NCI-H345 treated with DMSO at 0.1 percent for 48 hours (cell line): ENCODE results near the gene CMYA5.
"Not testable (repeated sequence)": the region's sequence is repeated elsewhere in the genome, so short reads cannot be mapped to it uniquely, and the experiment has no call there.

Experiments used
- DNase-seq: peaks from one replicate; lab custom pipeline; 2025; ENCODE audit not compliant: unreplicated experiment; lab: John Stamatoyannopoulos, UW

Gene CMYA5

GRCh38 chr5:79746642-79747569 is 57.3 kb downstream of the CMYA5 start:
- DNase-seq = no peak

GRCh38 chr5:79750611-79751510 is 61.2 kb downstream of the CMYA5 start:
- no peak for DNase-seq

DNA sequence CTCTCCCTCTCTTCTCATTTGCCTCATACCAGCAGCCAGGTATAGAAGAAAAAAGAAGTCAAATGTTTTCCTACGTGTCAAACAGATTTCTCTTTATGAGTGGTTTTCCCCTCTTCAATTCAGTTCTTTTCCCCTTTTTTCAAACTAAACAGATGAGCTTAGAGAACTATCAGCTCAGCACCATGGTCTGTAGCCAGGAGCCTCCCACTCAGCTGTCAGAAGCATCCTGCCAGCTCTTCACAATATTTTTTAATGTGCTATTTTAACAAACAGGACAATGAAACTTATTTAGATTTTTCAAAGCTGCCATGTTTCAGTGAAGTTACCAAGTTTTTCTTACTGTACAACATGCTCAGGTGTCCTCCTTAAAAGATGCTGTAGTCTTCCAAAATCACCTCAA is 63.5 kb downstream of the CMYA5 start:
- DNase-seq = no peak

GRCh38 chr5:79753877-79754645 is 64.4 kb downstream of the CMYA5 start:
- DNase-seq = no peak

DNA sequence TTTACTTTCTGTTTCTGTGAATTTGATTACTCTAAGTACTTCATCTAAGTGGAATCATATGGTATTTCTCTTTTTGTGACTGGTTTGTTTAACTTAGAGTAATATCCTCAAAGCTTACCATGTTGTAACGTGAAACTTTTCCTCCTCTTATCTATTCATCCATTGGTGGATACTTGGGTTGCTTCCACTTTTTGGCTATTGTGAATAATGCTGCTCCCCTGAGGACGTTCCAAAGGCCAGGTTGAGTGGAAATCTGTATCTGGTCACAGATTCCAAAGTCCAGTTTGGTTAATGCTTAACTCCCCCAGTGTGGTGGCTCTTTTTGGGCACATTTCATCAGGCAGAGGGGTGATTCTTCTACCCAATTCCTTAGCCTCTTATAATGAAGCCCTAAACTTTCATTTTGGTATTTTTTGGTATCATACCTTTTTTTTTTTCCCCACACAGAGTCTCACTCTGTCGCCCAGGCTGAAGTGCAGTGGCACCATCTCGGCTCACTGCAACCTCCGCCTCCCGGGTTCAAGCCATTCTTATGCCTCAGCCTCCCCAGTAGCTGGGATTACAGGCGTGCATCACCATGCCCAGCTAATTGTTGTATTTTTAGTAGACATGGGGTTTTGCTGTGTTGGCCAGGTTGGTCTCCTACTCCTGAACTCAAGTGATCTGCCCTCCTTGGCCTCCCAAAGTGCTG is 65.4 kb downstream of the CMYA5 start:
- no peak for DNase-seq

DNA sequence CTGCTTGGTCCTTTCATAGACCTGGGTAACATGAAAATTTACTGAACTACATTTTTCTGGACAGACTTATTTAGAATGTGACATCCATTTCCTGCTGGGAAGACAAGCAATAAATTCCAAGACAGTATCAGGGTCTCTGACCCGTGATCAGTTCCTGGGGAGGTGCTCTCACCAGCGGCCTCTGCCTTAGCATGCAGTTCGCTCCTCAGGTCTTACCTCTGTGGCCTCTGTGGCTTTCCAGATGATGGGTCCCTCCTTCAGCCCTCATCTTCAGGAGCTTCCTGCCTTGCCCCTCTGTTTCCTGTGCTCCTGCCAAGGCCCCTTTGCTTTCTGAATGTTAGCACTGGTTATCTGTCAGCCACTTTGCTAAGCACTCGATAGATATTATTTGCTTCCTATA is 66.4 kb downstream of the CMYA5 start:
- DNase-seq = no peak

DNA sequence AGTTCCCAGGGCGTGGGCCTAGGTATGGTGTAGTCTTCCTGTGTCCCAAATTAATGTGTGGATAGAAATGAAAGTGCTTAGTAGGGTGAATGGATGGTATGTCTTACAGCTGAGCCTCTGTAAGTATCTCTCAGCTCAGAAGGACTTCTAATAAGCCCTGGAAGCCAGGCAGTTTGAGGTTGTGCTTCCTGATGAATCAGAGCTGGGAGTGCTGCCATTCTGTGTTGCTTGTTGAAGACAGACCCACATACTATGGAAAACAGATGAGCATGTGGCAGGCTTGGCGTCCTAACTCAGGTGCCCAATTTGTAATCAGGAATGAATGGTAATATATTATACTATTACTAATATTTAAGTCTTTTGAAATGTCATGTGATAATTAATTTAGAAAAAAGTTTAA is 69.8 kb downstream of the CMYA5 start:
- no peak for DNase-seq

GRCh38 chr5:79759848-79760247 is 70.2 kb downstream of the CMYA5 start:
- no peak for DNase-seq

GRCh38 chr5:79762929-79763328 is 73.3 kb downstream of the CMYA5 start:
- no peak for DNase-seq

DNA sequence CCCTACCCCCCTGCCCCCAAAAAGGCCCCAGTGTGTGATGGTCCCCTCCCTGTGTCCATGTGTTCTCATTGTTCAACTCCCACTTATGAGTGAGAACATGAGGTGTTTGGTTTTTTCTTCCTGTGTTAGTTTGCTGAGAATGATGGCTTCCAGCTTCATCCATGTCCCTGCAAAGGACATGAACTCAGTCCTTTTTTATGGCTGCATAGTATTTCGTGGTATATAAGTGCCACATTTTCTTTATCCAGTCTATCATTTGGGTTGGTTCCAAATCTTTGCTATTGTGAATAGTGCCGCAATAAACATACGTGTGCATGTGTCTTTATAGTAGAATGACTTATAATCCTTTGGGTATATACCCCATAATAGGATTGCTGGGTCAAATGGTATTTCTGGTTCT is 74.5 kb downstream of the CMYA5 start:
- not testable (repeated sequence) for DNase-seq

DNA sequence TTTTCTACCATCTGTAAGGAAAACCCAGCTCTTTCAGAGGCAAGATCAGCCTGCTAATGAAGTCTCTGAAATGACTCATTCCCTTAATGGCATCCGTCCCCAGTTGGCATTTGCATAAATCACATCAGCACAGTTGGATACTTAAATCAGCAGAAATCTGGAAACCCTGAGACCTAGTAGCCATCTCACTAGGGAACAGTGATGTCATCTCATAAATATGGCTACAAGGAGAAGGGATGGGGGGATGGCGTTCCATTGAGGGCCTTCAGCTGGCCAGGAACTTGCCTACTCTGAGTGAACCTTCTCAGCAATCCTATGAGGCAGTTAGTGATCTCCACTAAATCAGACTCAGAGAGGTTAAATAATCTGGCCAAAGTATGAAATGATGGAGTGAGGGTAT is 81.8 kb downstream of the CMYA5 start:
- DNase-seq = no peak

GRCh38 chr5:79772651-79773050 is 83.0 kb downstream of the CMYA5 start:
- DNase-seq = no peak

DNA sequence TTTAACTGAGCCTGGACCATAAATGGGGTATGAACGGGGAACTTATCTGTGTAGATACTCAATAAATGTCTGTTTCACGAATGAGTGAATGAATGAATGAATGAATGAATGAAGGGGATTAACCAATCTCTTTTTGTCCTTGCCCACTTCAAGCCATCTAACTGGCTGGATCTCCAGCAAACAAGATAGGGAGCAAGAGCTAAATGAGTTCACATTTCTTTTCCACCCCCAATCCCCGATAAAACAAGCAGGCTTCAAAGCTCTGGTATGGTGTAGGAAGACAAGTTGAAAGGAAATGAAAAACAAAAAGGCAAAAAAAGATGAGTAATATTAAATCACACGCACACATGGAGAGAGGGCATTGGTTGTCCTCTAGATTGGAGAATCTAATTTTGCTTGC is 84.0 kb downstream of the CMYA5 start:
- no peak for DNase-seq

DNA sequence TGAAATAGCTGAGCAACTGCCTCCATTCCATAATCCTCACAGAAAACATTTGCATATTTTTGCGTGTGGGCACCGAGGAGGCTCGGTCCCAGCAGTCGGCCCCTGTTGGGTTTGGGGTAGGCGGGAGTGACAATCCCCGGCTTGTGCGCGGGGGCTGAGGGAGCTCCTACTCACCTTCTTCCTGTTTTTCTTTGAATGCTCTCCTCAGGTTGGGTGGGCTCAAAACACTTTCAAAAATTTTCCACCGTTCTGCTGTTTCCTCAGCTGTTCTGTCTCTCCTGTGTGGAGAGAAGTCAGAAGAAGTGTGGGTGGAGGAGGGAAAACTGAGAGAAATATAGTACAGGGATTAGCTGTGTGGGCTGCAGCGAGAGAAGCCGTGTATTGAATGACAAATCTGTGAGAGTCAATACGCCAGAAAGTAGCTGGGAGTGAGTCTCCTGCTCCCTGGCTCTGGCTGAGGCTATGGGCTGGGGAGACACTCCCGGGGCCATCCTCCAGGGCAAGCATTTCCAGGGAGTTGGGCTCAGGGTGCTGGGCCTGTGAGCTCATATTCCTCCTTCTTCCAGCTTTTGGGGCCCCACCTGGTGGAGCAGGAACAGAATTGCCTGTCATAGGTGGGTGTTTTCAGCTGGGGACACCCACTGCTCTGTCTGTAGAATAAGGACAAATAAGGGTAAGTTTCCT is 84.7 kb downstream of the CMYA5 start:
- no peak for DNase-seq

DNA sequence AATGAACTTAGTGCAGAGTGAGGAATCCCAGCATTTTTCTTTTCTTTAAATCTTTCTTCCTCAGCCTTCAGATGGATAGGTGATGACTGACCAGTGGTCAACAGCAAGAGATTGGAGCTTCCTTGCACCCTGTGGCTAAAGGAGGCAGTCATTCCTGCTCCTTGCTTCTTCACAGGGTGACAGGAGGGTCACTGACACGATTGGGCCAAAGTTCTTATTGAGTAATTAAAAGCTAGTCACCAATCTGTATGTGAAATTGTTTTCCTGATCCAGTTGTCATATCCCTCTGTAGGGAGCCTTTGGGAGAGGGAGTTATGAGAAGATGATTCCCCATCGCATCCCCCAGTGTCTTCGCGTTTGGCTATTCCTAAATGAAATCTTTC is 85.2 kb downstream of the CMYA5 start:
- no peak for DNase-seq

DNA sequence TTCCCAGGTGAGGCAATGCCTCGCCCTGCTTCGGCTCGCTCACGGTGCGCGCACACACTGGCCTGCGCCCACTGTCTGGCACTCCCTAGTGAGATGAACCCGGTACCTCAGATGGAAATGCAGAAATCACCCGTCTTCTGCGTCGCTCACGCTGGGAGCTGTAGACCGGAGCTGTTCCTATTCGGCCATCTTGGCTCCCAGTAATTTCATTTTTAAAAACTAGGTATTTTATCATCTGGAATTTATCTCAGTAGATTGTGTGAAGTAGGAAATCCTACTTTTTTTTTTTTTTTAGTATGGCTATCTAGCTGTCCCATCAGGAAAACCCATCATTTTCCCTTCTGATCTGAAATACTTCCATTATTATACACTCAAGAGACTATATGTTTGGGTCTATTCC is 95.1 kb downstream of the CMYA5 start:
- DNase-seq = not testable (repeated sequence)

DNA sequence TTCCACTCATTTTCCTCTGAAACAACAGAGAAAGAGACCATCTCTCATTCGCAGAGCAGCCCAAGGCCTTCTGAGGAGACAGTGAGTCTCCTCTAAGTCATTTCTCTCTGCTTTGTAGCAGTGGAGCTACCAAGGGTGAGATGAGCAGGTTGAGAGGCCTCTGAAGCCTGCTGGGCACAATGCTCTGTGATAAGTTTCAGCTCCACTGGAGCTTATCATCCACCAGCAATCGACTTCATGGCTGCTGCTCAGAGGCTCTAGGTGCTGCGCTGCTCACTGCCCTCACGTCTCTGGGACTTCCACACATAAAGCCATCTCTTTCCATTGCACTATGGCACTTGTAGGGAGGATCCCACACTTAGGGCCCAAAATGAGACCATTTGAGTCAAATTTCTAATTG is 96.3 kb downstream of the CMYA5 start:
- DNase-seq = no peak

GRCh38 chr5:79787448-79787847 is 97.8 kb downstream of the CMYA5 start:
- no peak for DNase-seq

- no peak for DNase-seq
These were observed 102.2 kb downstream of the CMYA5 start for GRCh38 chr5:79791843-79792242.

DNA sequence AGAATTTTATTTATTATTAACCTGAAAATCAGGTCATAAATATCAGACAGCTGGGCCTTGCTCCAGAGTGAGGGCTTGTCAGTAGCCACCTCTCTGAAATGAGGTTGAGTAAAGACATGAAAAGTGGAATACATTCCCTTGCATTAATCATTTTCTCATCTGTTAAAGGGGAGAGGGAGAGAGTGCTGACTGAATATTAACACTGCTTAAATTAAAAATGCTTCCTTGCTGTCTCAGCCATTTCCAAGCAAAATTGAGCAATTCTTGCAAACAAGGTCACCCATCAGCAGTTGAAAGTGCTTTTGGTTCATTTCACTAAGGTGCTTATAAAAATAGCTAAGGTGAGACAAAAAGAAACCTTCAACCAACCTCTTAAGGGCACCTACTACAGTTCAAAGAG is 102.8 kb downstream of the CMYA5 start:
- no peak for DNase-seq
